Activated T-cell treated with anti-CD3 and anti-CD28 coated beads, Interleukin-2, amount 50 U/mL, for 72 hours (primary cell): ENCODE measurements around the gene ZNF516. TPM values are rescaled to one million over a fixed set of nuclear protein-coding genes. Genes with fewer than 3 reads are reported as not detected.
"Not testable (repeated sequence)": the region's sequence is repeated elsewhere in the genome, so short reads cannot be mapped to it uniquely, and the experiment has no call there.

Experiments used
- ATAC-seq, 2 donors: fragments of 150-1000 bp; cut with Tn5 transposase; replicated peaks in 1 of 2; 2 replicates each; pipeline ENCODE4 v1.10.0; 2021; ENCODE audit warnings: moderate library complexity in 2 of 2, mild to moderate bottlenecking in 1 of 2
- DNase-seq, 2 donors: peaks; one replicate each; pipeline ENCODE4 v3.0.0; 2021 to 2022; ENCODE audit warnings: mixed read lengths in 1 of 2
- H3K27ac Mint-ChIP-seq: one replicate; pipeline ENCODE4 v1.8.0; 2022; ENCODE audit warnings: mild to moderate bottlenecking, moderate library complexity, mixed read lengths
- H3K27me3 Mint-ChIP-seq: one replicate; pipeline ENCODE4 v1.8.0; 2022; ENCODE audit warnings: low read depth, mixed read lengths
- H3K36me3 Mint-ChIP-seq, 2 donors: one replicate each; pipeline ENCODE4 v1.8.0; 2022; ENCODE audit warnings: mixed read lengths in 2 of 2, mild to moderate bottlenecking in 1 of 2; ENCODE audit not compliant: insufficient read depth in 2 of 2
- H3K4me1 Mint-ChIP-seq: one replicate; pipeline ENCODE4 v1.8.0; 2022; ENCODE audit warnings: low read depth, mixed read lengths
- H3K4me3 Mint-ChIP-seq, 2 donors: one replicate each; pipeline ENCODE4 v1.8.0; 2022; ENCODE audit warnings: mild to moderate bottlenecking in 2 of 2, mixed read lengths in 2 of 2, moderate library complexity in 2 of 2
- H3K9me3 Mint-ChIP-seq, 2 donors: one replicate each; pipeline ENCODE4 v1.8.0; 2022; ENCODE audit warnings: mixed read lengths in 2 of 2
- total RNA-seq, 2 donors: library from RNA; stranded (reverse); gene quantifications; one replicate each; pipeline ENCODE4 v1.2.3, GENCODE V29; 2022

The ZNF516 gene, protein sequence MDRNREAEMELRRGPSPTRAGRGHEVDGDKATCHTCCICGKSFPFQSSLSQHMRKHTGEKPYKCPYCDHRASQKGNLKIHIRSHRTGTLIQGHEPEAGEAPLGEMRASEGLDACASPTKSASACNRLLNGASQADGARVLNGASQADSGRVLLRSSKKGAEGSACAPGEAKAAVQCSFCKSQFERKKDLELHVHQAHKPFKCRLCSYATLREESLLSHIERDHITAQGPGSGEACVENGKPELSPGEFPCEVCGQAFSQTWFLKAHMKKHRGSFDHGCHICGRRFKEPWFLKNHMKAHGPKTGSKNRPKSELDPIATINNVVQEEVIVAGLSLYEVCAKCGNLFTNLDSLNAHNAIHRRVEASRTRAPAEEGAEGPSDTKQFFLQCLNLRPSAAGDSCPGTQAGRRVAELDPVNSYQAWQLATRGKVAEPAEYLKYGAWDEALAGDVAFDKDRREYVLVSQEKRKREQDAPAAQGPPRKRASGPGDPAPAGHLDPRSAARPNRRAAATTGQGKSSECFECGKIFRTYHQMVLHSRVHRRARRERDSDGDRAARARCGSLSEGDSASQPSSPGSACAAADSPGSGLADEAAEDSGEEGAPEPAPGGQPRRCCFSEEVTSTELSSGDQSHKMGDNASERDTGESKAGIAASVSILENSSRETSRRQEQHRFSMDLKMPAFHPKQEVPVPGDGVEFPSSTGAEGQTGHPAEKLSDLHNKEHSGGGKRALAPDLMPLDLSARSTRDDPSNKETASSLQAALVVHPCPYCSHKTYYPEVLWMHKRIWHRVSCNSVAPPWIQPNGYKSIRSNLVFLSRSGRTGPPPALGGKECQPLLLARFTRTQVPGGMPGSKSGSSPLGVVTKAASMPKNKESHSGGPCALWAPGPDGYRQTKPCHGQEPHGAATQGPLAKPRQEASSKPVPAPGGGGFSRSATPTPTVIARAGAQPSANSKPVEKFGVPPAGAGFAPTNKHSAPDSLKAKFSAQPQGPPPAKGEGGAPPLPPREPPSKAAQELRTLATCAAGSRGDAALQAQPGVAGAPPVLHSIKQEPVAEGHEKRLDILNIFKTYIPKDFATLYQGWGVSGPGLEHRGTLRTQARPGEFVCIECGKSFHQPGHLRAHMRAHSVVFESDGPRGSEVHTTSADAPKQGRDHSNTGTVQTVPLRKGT
- 10 to 100 TPM; 13.2 to 13.9 TPM for total RNA-seq

DNA sequence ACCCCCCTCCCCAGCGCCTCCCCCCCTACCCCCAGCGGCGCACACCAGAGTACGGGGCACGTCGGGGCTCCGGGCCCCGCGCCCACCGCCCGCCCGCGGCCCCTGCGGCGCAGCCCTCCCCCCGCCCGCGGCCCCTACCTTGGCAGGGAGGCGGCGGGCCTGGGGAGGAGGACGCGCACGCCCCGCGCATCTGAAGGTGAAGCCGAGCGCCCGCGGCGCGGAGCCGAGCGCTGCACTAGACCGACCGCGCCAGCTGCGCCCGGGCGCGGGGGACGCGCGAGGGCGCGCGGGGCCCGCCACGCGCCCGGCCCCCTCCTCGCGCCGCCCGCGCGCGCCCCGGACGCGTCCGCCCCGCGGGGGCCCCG, at the start of gene ZNF516:
ZNF516 (minus strand) TSS at position 237 of the 365 bp plus-strand sequence. CDS start 52,188 bp downstream, outside the sequence.
- no peaks in the 10 kb centered on the region for H3K9me3 Mint-ChIP-seq

DNA sequence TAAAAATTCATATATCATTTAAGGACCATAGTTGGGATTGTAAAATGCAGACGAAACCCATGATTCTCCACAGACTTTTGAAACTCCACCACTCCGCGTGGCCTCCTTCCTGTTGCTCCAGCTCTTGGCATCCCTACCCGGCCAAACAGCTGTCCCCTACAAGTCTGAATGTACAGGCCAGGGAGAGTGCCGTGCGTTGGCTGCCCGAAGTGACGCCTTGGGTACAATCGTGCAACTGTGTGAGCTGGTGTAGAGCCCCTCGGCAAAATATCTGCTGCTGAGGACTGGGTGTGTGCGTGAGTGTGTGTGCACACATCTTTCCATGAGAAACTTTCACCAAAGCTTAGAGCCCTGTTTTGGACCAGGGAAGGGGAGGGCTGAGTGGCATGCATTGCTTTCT, 43.8 kb upstream of the ZNF516 start:
- Mint-ChIP-seq H3K27me3 (peaks cover 8% of the 10 kb centered on the region), H3K9me3 (no peaks in the 10 kb centered on the region), H3K4me3 (no peak overlapping the region), H3K36me3 (no peaks in the 10 kb centered on the region), H3K27ac (no peak overlapping the region), H3K4me1 (no peaks in the 10 kb centered on the region)
- DNase-seq (no peak), ATAC-seq (no peak)

More for the DNA sequence above, at the start of gene ZNF516:
- peak within 1 kb of the TSS; percentile 95 to 100 for H3K4me3 Mint-ChIP-seq
- H3K27ac Mint-ChIP-seq, result peak within 1 kb of the TSS; percentile 92
- peaks cover 30% of the 10 kb centered on the region for H3K27me3 Mint-ChIP-seq
- ATAC-seq (peak; percentile 35 to 41), DNase-seq (peak; percentile 52 to 54)
- peaks cover 32% of the 10 kb centered on the region for H3K4me1 Mint-ChIP-seq
- peaks cover 4 to 12% of the 10 kb centered on the region in 2 donors for H3K36me3 Mint-ChIP-seq

DNA sequence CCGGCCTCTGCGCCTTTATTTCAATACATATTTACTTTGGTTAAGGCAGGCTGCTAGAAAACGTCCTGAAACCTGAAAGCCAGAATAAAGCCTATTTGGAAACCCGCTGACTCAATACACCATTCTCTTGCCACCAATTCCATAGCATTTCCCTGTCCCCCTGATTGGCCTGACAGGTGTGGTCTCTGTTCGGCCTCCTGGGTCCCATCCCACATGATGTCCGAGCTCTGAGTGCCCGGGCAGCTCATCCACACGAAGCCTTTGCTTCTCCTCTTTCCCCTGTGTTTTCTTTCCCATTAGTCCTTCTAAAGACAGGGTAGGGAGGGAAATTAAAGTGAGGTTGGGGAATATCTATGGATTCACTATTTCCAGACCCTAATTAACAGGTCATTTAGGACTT, 42.6 kb upstream of the ZNF516 start:
- Mint-ChIP-seq H3K27me3 (peaks cover 8% of the 10 kb centered on the region), H3K36me3 (no peaks in the 10 kb centered on the region), H3K27ac (no peak overlapping the region), H3K4me3 (no peak overlapping the region), H3K4me1 (no peaks in the 10 kb centered on the region), H3K9me3 (no peaks in the 10 kb centered on the region)
- ATAC-seq (no peak), DNase-seq (no peak)

DNA sequence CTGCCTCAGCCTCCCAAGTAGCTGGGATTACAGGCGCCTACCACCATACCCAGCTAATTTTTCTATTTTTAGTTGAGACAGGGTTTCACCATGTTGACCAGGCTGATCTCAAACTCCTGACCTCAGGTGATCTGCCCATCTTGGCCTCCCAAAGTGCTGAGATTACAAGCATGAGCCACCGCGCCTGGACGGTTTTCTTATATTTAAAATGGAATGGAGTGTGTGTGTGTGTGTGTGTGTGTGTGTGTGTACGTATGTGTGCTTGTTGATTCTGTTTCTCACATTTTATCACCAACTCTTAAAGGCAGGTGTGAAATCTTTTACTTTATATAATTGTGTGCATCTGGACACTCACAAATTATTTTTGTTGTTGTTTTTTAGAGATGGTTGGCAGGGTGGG, 41.6 kb upstream of the ZNF516 start:
- H3K27ac Mint-ChIP-seq, H3K4me3 Mint-ChIP-seq, DNase-seq, ATAC-seq, H3K9me3 Mint-ChIP-seq, H3K36me3 Mint-ChIP-seq, H3K27me3 Mint-ChIP-seq, H3K4me1 Mint-ChIP-seq: not testable (repeated sequence)

DNA sequence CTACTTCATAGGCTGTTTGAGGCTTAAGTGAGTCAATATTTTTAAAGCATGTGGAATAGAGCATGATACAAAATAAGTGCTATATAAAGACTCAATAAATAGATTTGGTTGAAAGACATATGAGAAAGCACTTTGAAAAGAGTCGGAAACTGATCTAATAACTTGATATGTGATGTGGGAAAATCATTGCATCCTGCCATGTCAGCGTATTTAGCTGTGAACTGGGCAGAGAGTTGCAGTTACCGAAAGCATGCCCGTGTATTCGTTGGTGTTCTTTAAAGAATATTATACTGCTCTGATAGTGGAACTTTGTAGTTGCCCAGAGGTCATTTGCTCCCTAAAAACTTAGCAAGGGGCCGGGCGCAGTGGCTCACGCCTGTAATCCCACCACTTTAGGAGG, 37.8 kb upstream of the ZNF516 start:
- no peaks in the 10 kb centered on the region for H3K36me3 Mint-ChIP-seq
- no peak for DNase-seq
- H3K4me1 Mint-ChIP-seq, result peaks cover 8% of the 10 kb centered on the region
- peaks cover 14% of the 10 kb centered on the region for H3K27me3 Mint-ChIP-seq
- no peaks in the 10 kb centered on the region for H3K9me3 Mint-ChIP-seq
- H3K4me3 Mint-ChIP-seq, result no peak overlapping the region
- ATAC-seq, result no peak
- H3K27ac Mint-ChIP-seq, result no peak overlapping the region

DNA sequence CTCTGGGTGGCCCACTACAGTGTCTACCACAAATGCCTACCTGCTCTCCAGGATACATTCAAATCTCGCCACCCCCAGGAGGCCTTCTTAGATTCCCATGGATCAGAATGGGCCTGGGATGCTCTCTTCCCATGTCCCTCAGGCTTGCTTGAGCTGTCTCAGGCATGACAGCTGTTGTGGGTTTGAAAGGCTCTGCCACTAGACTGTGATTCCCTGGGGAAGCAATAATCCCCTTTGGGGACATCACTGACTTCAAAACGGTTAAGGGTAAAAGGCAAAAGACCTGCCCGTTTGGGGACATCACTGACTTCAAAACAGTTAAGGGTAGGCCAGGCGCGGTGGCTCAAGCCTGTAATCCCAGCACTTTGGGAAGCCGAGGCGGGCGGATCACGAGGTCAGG, 35.8 kb upstream of the ZNF516 start:
- DNase-seq (no peak), ATAC-seq (no peak)
- H3K27ac Mint-ChIP-seq, result no peak overlapping the region
- H3K9me3 Mint-ChIP-seq, result no peaks in the 10 kb centered on the region
- H3K27me3 Mint-ChIP-seq, result peaks cover 33% of the 10 kb centered on the region
- peaks cover 8% of the 10 kb centered on the region for H3K4me1 Mint-ChIP-seq
- H3K4me3 Mint-ChIP-seq, result no peak overlapping the region
- no peaks in the 10 kb centered on the region for H3K36me3 Mint-ChIP-seq

DNA sequence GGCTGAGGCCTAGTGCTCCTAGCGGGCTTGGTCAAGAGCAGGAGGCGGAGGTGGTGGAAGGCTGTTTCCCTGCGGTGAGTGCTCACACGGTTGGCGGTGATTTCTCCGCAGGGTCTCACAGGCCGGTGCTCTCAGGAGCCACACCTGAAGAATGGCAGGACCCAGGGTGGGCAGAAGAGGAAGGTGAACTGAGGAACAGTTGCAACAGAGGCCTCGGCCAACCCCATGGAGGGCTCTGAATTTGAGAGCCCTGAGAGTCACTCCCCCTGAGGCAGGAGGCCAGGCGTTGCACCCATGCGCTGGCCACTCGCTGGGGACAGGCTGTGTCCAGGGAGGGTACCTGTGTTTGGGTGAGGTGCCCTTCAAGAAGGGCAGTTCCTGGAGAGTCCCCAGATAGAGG, 35.3 kb upstream of the ZNF516 start:
- Mint-ChIP-seq H3K9me3 (no peaks in the 10 kb centered on the region), H3K4me3 (no peak overlapping the region), H3K4me1 (peaks cover 8% of the 10 kb centered on the region), H3K27ac (no peak overlapping the region), H3K36me3 (no peaks in the 10 kb centered on the region), H3K27me3 (peaks cover 37% of the 10 kb centered on the region)
- DNase-seq (no peak), ATAC-seq (no peak)

DNA sequence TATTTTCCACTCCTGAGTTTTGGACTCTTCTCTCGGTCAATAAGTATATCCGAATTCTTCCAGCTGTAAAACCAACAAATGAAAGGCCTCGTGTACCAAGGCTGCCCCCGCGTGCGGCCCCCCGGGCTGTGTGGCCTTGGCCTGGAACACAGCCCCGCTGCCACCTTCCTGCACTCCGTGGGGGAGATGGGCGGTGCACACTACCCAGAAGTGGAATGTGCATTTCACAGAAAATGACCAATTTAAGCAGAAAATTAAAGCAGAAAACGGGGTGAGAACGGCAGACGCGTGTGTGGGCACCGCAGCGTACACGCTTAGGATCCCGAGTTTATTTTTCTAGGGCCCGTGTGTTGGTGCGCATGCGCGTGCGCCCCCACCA, 34.4 kb upstream of the ZNF516 start:
- DNase-seq (no peak), ATAC-seq (no peak)
- no peak overlapping the region for H3K27ac Mint-ChIP-seq
- peak overlapping the region; percentile 69 to 74 for H3K4me3 Mint-ChIP-seq
- H3K36me3 Mint-ChIP-seq, result no peaks in the 10 kb centered on the region
- peaks cover 41% of the 10 kb centered on the region for H3K27me3 Mint-ChIP-seq
- peaks cover 8% of the 10 kb centered on the region for H3K4me1 Mint-ChIP-seq
- no peaks in the 10 kb centered on the region for H3K9me3 Mint-ChIP-seq

DNA sequence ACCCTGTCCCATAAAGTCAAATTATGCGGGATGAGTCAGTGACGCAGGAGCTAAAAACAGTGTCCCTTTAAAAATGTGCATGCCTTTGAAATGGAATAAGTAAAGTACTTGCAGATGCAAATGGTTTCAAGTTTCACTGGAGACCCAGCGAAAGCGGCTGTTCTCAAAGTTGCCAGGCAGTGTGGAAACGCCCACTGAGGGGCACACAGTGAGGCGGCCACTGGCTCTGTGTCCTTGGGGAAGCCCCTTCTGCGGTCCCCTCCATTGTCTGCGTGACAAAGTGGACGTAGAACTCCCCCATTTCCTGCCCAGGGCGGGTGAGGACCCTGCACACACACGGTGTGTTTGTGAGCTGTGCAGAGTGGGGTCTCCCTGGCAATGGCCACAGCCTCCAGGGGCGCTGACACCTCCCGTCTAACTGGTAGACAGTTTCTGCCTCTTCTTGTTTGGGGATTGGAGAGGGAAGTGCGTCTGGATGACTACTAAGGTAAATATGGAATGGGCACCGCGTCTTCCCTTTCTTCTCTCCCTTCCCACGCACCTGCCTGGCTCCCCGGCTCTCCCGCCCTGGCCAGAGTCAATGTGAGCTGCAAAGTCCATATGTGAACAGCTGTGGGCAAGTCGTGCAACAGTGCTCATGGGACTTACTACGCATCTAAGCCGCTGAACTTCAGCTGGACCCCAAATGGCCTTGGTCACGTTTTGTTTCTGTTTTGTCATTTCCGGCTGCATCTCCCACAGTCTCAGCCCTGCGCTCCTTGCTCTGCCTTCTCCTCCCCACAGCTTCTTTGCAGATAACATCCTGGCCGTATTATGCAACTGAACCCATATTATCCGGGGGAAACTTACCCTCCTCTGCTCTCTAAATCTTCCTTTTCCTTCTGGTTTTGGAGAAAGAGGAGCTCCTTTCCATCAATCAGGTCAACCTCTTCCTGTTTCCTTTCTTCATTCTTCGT, 33.7 kb upstream of the ZNF516 start:
- DNase-seq (no peak), ATAC-seq (peak; percentile 32 to 40)
- H3K36me3 Mint-ChIP-seq, result no peaks in the 10 kb centered on the region
- no peak overlapping the region for H3K27ac Mint-ChIP-seq
- H3K4me1 Mint-ChIP-seq, result peaks cover 8% of the 10 kb centered on the region
- H3K27me3 Mint-ChIP-seq, result peaks cover 41% of the 10 kb centered on the region
- H3K9me3 Mint-ChIP-seq, result no peaks in the 10 kb centered on the region
- peak overlapping the region; percentile 69 to 74 for H3K4me3 Mint-ChIP-seq

DNA sequence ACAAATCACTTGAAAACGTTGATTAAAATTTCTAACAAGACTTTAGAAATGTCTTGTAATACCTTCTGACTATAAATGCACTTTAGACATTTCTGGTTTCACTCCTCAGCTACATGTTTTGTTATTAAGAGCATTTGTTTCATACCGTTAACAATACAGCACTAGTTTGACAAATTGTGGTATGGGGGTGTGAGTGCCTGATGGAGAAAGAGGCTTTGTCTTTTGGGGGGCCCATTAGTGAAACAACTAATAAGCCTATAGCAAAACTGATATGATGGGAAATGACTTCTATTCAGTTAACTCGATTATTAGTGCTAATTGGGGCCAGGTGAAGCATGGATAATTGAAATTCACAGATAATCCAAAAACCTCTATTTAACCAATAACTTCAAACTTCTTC, 30.9 kb upstream of the ZNF516 start:
- no peaks in the 10 kb centered on the region for H3K36me3 Mint-ChIP-seq
- no peak overlapping the region for H3K27ac Mint-ChIP-seq
- no peak overlapping the region for H3K4me3 Mint-ChIP-seq
- peaks cover 49% of the 10 kb centered on the region for H3K27me3 Mint-ChIP-seq
- H3K4me1 Mint-ChIP-seq, result peaks cover 8% of the 10 kb centered on the region
- ATAC-seq (no peak), DNase-seq (no peak)
- no peaks in the 10 kb centered on the region for H3K9me3 Mint-ChIP-seq

DNA sequence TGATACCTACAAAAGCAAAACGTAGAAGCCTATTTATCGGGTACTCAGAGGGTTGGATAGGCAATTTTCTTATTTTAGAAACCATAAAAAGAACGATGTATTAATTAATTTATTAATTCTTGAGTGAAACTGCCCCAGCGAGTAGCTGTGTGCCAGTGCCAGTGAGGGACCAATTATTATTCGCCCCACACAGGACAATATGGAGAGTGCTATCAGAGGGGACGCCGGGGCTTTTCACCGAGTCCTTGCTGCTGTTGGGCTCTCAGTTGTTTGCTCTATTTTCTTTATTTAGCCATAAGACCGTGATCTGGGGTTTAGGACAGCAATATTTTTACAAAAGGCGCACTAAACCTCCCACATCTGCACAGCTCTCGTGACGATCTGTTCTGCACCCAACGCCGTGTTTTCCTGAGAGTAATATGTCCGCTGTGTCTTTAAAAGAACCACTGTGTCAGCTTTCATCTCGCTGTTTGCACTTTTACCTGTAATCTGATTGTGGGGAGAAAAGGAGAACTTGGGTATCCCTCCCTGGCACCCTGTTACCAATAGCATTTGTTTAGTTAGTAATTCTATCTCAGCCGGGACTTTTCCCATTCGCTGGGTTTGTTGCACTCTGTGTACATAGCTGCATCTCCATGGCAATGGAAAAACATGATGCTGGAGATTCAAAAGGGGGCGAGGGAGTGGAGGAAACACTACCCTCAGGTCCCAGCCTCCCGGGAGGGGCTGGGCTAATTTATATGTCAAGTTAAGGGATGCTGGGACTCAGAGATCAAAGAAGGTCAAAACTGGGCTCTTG, 30.1 kb upstream of the ZNF516 start:
- H3K27me3 Mint-ChIP-seq, result peaks cover 49% of the 10 kb centered on the region
- ATAC-seq (no peak), DNase-seq (no peak)
- peaks cover 8% of the 10 kb centered on the region for H3K4me1 Mint-ChIP-seq
- peak overlapping the region; percentile 44 to 54 for H3K4me3 Mint-ChIP-seq
- H3K9me3 Mint-ChIP-seq, result no peaks in the 10 kb centered on the region
- no peak overlapping the region for H3K27ac Mint-ChIP-seq
- no peaks in the 10 kb centered on the region for H3K36me3 Mint-ChIP-seq

DNA sequence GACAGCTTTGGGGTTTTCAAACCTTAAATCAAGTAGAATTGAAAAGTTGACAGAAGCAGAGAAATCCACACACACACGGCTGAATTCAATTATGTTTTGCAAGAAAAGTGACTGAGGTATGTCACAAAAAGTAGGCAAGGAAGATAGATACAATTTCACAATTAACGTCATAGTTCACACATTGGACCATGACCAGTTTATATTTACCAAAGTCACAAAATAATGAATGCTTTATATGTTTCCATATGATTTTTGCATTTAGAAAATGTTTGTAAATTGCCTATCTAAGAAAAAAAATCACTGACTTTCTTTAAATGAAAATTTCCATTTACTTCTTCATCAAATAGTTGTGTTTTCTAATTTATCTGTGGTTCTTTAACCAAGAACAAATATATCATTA, 29.4 kb upstream of the ZNF516 start:
- Mint-ChIP-seq H3K27me3 (peaks cover 45% of the 10 kb centered on the region), H3K4me3 (no peak overlapping the region), H3K27ac (no peak overlapping the region), H3K4me1 (peaks cover 8% of the 10 kb centered on the region), H3K9me3 (no peaks in the 10 kb centered on the region), H3K36me3 (no peaks in the 10 kb centered on the region)
- ATAC-seq (no peak), DNase-seq (no peak)
